Measurements from ENCODE around the gene SENP5. TPM values are rescaled to one million over a fixed set of nuclear protein-coding genes. Genes with fewer than 3 reads are reported as not detected.

Gene SENP5
- total and polyA plus RNA-seq, 4 donors = 3.9 to 26.9 (median 14.3) TPM

GRCh38 chr3:196949750-196950149 is 82.0 kb downstream of the SENP5 start:
- H3K36me3 ChIP-seq (ENCODE audit: control insufficient read depth in 4 of 4, insufficient read depth in 3 of 4, low read depth in 1 of 4, low read length in 3 of 4) = peaks cover 0 to 2% (median 0%) of the 10 kb centered on the region in 4 donors
- no peaks in the 10 kb centered on the region for H3K4me1 ChIP-seq (ENCODE audit: control insufficient read depth in 4 of 4, insufficient read depth in 4 of 4, low read length in 3 of 4)
- no peak overlapping the region for H3K4me3 ChIP-seq (ENCODE audit: low read depth in 1 of 3, low read length in 3 of 3)
- no peaks in the 10 kb centered on the region for H3K9me3 ChIP-seq (ENCODE audit: control insufficient read depth in 4 of 4, low read length in 3 of 4)
- 97% methylated on average over 6 of the region's 6 CpGs for WGBS
- no peak overlapping the region for H3K27ac ChIP-seq (ENCODE audit: low read depth in 1 of 2, low read length in 2 of 2)
- DNase-seq (ENCODE audit: low spot score) = no peak
- H3K9ac ChIP-seq (ENCODE audit: low read depth in 1 of 2, low read length in 2 of 2) = no peak overlapping the region
- no peaks in the 10 kb centered on the region for H3K27me3 ChIP-seq (ENCODE audit: control insufficient read depth in 4 of 4, insufficient read depth in 4 of 4, low read length in 3 of 4)
- TF ChIP-seq MAX (IDR thresholded peaks at IDR 0.05) = no peak
- no peak for TF ChIP-seq REST (IDR thresholded peaks at IDR 0.05)
- no peak for TF ChIP-seq HNF4G (IDR thresholded peaks at IDR 0.05)
- no peak for TF ChIP-seq RXRA (IDR thresholded peaks at IDR 0.05)
- no peak for TF ChIP-seq JUND (IDR thresholded peaks at IDR 0.05)
- no peak for TF ChIP-seq YY1 (IDR thresholded peaks at IDR 0.05)
- no peak for TF ChIP-seq SP1 (IDR thresholded peaks at IDR 0.05)
- TF ChIP-seq, protein P1, sequence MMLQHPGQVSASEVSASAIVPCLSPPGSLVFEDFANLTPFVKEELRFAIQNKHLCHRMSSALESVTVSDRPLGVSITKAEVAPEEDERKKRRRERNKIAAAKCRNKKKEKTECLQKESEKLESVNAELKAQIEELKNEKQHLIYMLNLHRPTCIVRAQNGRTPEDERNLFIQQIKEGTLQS (IDR thresholded peaks at IDR 0.05) = no peak
- TF ChIP-seq CTCF (IDR thresholded peaks at IDR 0.05; ENCODE audit: low read depth, low read length, missing input control) = no peak
- TF ChIP-seq NR2F2 (IDR thresholded peaks at IDR 0.05) = no peak
- no peak for TF ChIP-seq RAD21 (IDR thresholded peaks at IDR 0.05)
- no peak for TF ChIP-seq HNF4A (conservative IDR thresholded peaks at IDR 0.05)
- TF ChIP-seq FOXA1 (IDR thresholded peaks at IDR 0.05) = no peak
- TF ChIP-seq GABPA (IDR thresholded peaks at IDR 0.05 in 1 of 2, conservative IDR thresholded peaks at IDR 0.05 in 1 of 2) = no peak
- TF ChIP-seq, protein P2, sequence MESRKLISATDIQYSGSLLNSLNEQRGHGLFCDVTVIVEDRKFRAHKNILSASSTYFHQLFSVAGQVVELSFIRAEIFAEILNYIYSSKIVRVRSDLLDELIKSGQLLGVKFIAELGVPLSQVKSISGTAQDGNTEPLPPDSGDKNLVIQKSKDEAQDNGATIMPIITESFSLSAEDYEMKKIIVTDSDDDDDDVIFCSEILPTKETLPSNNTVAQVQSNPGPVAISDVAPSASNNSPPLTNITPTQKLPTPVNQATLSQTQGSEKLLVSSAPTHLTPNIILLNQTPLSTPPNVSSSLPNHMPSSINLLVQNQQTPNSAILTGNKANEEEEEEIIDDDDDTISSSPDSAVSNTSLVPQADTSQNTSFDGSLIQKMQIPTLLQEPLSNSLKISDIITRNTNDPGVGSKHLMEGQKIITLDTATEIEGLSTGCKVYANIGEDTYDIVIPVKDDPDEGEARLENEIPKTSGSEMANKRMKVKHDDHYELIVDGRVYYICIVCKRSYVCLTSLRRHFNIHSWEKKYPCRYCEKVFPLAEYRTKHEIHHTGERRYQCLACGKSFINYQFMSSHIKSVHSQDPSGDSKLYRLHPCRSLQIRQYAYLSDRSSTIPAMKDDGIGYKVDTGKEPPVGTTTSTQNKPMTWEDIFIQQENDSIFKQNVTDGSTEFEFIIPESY (IDR thresholded peaks at IDR 0.05) = no peak

DNA sequence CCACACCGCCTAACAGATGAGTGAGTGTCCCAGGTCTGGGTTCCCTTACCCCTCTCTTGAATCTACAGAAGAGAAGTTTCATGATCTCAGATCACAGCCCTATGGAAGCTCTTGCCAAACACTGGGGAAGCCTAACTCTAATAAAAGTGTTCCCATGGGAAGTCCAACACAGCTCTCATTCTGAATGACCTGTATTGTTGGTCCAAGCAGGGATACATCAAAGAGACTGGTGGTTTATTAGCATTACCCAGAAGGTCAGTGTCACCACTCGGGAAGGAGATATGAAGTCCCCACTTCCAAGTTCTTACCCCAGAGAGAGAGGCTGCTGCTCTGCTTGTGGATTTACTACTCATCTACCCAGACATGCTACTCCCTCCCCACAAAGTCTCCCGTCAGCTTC is 83.7 kb downstream of the SENP5 start:
- WGBS = over 99% methylated on average over 3 of the region's 3 CpGs
- Histone ChIP-seq H3K4me1 (ENCODE audit: control insufficient read depth in 4 of 4, insufficient read depth in 4 of 4, low read length in 3 of 4) (no peaks in the 10 kb centered on the region), H3K27ac (ENCODE audit: low read depth in 1 of 2, low read length in 2 of 2) (no peak overlapping the region), H3K9ac (ENCODE audit: low read depth in 1 of 2, low read length in 2 of 2) (no peak overlapping the region), H3K4me3 (ENCODE audit: low read depth in 1 of 3, low read length in 3 of 3) (no peak overlapping the region), H3K36me3 (ENCODE audit: control insufficient read depth in 4 of 4, insufficient read depth in 3 of 4, low read depth in 1 of 4, low read length in 3 of 4) (no peaks in the 10 kb centered on the region), H3K9me3 (ENCODE audit: control insufficient read depth in 4 of 4, low read length in 3 of 4) (no peaks in the 10 kb centered on the region), H3K27me3 (ENCODE audit: control insufficient read depth in 4 of 4, insufficient read depth in 4 of 4, low read length in 3 of 4) (no peaks in the 10 kb centered on the region)
- TF ChIP-seq TAF1 (conservative IDR thresholded peaks at IDR 0.05) = no peak
- no peak for TF ChIP-seq HNF4G (IDR thresholded peaks at IDR 0.05)
- no peak for TF ChIP-seq RXRA (IDR thresholded peaks at IDR 0.05)
- TF ChIP-seq, protein P1 (IDR thresholded peaks at IDR 0.05) = no peak
- no peak for TF ChIP-seq YY1 (IDR thresholded peaks at IDR 0.05)
- DNase-seq (ENCODE audit: low spot score) = no peak
